HG03025 (cell line): Measurements from ENCODE around the gene CADM1.

Source experiments
- ATAC-seq: cut with Tn5 transposase; IDR thresholded peaks from one replicate; pipeline ENCODE4 v1.9.1; 2021; ENCODE audit warnings: mild to moderate bottlenecking, moderate library complexity; ENCODE audit not compliant: unreplicated experiment, low FRiP score

Gene CADM1

DNA sequence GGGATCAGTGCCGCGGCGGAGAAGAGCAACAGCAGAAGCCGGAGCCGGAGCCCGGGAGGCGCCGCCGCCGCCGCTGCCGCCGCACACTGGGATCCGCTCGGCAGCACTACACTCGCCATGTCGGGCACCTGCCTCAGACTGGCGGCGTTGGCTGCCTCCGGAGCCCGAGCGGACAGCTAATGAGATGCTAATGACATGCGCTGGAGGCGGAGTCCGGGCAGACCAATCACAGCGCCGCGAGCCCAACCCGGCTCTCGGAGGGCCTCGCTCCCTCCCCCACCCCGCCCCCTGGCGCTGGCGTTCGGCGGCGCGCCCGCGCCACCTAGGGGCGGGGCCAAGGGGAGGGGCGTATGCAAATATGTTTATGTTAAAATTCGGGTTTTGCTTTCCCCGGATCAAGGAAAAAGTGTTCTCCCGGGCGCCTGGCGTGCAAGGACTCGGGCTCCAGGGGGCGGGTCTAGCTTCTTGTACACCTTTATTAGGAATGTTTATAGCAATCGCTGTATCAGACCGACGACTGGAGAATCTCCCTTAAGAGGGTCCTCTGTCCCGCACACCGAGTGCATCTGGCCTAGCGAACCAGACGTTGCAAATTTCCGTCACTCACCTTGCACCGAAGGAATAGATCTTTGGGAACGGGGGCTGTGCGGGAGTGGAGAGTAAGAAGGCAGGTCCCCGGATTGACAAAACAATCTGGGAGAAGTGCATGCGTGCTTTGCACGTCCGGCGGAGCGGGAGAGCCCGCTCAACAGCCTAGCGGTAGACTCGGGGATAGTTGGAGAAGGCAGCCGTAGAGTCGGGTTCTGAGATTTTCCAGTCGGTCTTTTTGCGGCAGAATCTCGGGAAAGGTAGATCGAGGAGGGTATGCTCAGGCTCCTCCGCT lies at the start of gene CADM1:
CADM1 (minus strand) TSS at position 140 of the 883 bp plus-strand sequence.
- peak; percentile 61 for ATAC-seq

- ATAC-seq, result no peak
These were observed 48.7 kb upstream of the CADM1 start for GRCh38 chr11:115552773-115553438.

DNA sequence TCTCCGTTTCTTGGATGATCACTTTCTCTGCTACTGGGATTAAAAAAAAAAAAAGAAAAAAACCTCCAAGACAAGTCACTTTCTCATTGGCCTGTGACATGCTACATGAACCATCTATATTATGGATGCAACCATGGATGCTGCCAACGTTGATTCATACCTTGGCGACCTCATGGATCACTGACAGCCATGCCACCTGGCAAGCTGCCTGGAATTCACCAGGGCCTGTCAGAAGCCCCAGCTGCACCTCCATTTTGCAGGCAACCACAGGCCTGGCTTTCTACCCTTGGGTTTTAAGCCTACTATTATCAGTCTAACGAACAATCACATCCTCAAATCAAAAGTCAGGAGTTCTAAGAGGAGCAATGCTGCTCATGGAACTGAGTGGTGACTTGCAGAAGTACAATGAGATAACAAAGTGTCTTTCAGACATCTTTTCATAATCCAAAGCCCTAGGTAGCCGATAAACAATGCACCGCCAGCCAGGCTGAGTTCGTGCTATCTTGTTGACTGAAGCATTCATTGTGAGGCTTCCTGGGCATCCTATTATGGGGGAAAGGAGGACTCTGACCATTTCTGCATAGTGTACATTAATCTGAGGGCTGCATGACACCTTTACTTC lies 48.0 kb upstream of the CADM1 start:
- no peak for ATAC-seq

- ATAC-seq, result no peak
These were observed 46.3 kb upstream of the CADM1 start for GRCh38 chr11:115550291-115551059.

DNA sequence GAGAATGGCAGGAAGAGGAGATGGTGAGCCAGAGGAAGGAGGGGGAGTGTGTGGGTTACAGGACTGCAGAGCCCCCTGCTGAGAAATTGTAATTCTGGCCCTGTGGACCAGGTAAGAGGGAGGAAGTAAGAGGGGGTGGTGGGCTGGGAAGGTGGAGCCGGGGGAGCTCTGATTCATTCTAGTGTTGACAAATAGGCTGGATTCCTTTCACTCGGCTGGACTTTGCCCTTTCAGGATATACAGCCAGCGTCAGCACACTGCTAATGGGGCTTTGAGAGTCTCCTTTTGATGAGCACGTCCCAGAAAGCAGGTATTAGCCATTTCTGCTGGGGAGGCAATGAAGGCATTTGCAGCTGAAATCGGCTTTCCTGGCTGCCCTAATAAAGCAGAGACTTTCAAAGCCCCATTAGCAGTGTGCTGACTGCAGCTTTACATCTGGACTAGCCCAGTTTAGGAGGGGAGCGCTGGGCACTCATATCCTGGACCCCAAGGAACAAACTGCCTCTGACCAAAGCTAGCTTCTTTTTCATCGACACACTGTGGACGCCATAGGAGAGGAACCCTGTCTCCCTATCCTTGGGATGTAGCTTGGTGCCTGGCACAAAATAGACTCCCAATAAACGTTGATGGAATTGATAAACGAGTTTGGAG lies 44.8 kb upstream of the CADM1 start:
- ATAC-seq, result no peak

DNA sequence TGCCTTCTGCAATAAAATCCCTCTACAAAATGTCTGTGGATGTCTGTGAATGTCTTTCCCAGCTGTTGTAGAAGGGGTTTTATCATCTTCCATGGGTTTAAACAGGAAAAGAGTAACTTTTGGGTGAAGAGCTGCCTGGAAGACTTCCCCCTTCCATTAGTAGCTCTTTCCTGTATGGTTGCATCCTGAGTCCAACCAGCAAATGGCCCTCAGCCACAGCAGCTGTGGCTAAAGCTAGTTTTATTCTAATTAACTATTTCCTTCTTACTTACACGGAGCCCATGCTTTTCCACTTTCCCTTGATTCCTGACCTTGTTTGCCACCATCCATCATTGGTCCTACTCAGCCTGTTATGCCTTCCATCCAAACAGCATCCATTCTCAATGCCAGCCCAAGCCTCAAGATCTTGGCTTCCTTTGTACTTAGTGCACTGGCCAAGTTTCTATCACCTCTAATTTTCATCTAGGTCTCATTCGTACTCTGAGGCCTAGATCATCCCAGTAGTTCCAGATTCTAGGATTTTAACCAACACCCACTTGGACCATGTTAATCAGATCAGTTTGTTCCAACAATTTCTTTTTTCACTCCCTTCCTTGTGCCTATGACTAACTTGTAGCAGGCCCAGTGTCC lies 41.5 kb upstream of the CADM1 start:
- no peak for ATAC-seq

- ATAC-seq, result no peak
These were observed 40.3 kb upstream of the CADM1 start for GRCh38 chr11:115544422-115544948.

DNA sequence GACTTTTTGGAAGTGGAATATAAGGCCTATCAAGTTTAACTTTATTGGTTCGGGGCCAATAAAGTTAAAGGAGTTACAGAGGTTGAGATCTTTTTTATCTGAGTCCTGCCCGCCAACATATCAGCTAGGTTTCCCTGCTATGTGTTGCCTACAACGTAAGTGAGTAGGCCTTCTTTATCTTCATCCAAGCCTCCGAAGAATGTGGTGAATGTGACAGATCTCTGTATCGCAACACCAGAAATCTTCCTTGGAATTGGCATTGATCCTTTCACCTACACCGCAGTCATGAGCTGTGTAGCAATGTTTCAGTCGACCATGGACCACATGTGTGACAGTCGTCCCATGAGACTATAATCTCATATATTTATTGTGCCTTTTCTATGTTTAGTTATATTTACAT lies 37.3 kb upstream of the CADM1 start:
- no peak for ATAC-seq

GRCh38 chr11:115539844-115540243 lies 35.6 kb upstream of the CADM1 start:
- no peak for ATAC-seq

GRCh38 chr11:115535781-115536180 lies 31.6 kb upstream of the CADM1 start:
- ATAC-seq, result no peak

DNA sequence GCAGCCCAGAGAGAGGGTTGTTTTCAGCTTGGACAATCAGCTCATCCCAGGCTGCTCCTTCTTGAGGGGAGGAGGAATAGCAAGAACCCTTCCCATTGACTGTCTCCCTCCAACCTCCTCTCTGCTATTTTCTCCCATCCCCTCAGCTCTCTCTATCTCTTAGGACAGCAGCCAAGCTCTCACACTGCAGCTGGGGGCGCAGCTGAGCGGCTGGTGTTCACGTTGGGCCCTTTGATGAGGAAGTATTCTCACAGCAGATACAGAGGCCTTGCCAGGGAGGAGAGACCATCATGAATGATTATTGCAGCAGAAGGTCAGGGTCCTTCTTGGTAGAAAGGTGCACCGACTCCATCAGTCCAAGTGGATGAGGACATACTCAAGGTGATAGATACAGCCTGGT lies 26.5 kb upstream of the CADM1 start:
- ATAC-seq, result no peak

DNA sequence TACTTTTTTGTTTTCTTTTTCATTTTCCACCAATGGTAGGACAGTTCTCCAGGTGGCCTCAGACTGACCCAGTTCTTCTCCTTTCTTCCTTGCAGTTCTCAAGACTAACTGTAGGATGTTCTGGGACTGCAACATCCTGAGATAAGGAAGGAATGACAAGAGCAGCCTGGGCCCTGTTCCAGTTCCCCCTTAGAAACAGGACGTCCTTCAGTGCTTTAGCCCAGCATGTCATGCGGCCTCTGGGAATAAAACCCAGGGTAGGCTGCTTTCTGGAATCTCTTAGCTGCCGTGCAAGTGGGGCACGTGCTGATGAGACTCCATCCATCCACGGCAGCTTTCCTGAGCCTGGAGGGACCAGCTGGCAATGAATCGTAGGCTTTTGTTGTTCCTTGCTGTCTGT lies 24.0 kb upstream of the CADM1 start:
- no peak for ATAC-seq

DNA sequence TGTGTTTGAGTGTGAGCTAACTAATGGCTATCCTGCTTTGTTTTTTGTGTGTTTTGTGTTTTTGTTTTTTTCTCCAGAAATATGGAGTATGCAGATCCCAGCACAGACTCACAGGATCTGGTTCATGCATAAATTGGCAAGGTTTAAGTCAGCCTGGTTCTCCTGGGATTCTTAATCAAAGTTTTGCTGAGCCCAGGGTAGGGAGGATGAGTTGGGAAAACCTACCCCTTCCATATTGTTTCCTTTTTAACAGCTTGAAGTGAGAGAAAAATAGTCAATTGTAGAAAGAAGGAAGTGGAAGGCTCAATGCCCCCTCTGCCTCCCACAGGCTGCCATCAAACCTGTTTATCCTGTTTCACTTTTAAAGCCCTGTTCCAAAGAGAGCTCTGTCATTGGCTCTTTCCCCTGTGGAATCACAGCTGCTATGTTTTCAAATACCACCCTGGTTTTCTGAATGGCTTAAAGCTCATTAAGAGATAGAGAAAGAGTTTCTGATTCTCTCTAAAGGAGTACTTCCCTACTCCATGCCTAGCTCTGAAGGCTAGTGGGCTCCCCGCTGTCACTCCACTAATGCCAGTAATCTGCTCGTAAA lies 23.4 kb upstream of the CADM1 start:
- ATAC-seq, result no peak

DNA sequence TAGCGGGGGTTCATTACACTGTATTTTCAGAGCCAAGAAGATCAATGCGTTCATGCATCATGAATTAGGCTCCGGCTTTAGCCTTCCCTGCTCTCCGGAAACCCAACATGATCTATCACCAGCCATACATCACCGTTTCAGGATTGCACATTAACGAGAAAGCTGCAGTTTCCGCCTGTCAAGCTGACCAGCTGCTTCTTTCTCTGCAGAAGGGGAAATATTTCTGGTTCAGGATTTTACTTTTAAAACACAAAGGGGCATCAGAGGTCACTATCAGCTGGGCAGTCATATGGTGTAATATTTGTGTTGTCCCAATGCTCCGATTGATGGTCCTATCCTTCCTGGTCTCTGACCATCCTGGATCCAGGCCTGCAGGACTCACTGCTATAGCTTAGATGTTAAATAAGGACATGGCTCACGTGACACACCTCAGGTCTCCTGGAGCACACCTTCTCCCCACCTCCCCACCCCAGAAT lies 21.4 kb upstream of the CADM1 start:
- no peak for ATAC-seq

- ATAC-seq, result no peak
These were observed 20.4 kb upstream of the CADM1 start for GRCh38 chr11:115524572-115524971.

- ATAC-seq, result no peak
These were observed 19.6 kb upstream of the CADM1 start for GRCh38 chr11:115523727-115524399.

DNA sequence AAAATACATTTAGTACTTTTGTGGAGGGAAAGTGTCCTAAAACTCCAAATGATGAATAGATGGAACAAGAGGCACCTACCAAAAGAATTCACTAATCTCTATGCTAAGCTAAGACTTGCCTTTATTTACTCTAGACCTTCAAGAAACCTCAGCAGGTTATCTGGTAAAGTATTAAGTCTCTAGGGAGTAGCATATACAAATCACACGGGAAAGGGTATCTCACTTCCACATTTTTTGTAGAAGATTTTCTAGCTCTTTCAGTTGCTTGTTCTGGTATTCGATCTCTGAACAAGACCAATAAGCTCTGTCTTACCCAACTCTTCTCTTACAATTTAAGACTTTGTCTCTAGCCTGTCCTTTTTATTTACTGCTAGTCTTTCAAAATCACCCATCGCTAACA lies 18.1 kb upstream of the CADM1 start:
- no peak for ATAC-seq

- ATAC-seq, result no peak
These were observed 17.6 kb upstream of the CADM1 start for GRCh38 chr11:115521825-115522224.
